Muscle of back (tissue), 11 donors: ENCODE data around the gene SF3A1. TPM values are rescaled to one million over a fixed set of nuclear protein-coding genes. Genes with fewer than 3 reads are reported as not detected.

Source experiments
- DNase-seq, 3 donors: peaks; one replicate each; pipeline versions ENCODE4 v3.0.0 to v3.0.0-alpha.2; 2013
- polyA plus RNA-seq, 10 donors: library from polyadenylated mRNA; unstranded; fragments of 120-200 nt; gene quantifications; one replicate each; pipeline ENCODE4 v1.2.1, GENCODE V29; 2013; ENCODE audit not compliant: insufficient read length in 10 of 10

Gene SF3A1
- polyA plus RNA-seq, 10 donors, result 63.8 to 95.9 (median 73.0) TPM

DNA sequence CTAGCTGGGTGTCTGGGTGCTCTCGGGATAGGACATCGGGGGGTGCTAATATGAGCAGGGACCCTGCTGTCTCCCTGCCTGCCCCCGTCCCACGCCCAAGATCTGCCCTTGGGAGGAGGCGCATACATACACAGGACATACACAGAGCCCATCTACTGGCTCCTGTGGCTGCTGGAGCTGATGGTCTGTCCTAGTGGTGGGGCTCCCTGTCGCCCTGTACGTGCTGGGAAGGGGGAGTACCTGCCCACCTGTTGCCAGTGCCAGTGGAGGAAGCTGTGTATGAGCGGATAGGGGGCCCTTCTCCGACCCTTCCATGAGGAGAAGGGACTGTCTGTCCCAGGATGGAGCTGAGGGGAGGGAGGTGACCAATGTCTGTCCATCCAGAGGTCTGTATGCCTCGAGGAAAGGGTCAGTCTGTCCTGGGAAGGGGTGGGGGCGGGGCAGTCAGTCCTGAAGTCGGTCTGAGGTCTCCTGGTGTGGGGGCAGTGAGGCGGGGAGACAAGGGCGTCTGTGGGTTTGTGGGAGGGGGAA lies 30.9 kb downstream of the SF3A1 start:
- DNase-seq, result no peak

DNA sequence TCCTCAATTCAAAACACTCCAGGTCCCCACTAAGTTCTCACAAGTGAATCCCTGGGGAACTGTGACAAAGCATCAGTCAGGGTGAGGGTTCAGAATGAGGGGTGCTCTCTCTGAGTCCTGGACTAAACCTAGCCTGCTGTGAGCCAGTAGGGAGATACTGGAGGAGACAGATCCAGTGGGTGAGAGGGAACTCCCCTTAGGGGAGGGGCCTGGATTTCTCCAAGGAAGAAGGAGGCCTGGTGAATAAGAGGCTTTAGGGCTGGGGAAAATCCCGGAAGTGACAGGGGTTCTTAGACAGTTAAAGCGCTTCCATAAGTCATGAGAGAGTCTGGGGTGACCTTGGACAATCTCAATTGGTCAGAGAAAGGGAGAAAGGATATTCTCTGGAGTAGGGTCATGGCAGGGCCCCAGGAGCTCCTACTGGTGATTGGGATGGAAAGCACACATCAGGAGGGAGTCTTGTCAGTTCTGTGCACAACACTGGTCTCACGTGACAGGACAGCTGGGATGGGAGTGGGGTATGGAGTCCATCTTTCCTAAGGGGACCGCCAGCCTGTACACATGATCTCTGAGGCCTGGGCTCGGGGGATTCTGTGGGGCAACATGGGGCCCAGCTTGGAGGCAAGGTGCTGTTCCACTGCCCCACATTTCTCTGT lies 31.5 kb downstream of the SF3A1 start:
- peak in 1 of 3 donors; percentile 44 for DNase-seq

DNA sequence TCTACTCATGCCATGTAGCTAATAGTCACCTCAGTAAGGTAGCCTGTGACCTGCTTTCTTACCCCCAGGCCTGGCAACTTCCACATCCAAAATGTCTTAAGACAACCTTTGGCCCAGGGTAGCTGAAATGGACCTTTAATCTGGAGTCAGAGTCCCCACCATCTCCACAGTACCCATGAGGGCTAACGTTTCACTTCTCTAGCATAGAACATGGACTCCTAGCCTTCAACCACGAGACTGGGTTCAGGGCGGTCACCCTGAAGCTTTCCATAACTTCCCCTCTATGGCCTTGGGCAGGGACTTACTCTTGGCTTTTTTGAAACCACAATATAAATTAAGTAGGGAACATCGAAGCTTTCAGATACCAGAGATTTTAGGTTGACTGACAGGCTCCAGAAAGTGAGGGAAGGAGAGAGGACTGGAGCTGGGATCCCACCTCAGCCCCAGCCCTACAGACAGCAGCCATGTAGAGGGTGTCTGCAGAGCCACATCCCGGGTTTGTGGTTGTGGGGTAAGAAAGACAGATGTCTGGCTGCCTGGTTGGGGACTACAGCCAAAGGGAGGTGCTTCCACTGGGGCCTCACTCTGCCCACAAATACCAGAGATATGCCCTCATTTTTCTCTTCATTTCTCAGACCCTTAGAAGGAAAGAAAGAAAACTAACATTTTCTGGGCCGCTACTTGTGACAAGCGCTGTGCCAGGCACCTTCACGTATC lies 32.5 kb downstream of the SF3A1 start:
- no peak for DNase-seq

DNA sequence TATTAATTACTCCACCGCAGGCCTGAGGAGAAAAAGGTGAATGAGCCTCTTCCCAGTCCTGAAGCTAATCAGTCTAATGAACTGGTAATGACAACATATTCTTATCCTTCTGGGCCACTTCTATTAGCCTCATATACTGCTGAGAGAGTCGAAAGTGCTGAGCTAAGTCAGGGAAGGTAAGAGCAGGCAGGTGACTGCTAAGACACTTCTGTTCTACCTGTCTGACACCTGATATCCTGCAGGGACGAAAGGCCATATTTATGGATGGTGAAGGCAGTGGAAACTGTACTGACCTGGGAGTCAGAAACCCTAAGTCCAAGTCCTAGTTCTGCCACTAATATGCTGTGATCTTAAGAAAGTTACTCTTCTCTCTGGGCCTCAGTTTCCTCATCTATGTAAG lies 33.4 kb downstream of the SF3A1 start:
- no peak for DNase-seq

DNA sequence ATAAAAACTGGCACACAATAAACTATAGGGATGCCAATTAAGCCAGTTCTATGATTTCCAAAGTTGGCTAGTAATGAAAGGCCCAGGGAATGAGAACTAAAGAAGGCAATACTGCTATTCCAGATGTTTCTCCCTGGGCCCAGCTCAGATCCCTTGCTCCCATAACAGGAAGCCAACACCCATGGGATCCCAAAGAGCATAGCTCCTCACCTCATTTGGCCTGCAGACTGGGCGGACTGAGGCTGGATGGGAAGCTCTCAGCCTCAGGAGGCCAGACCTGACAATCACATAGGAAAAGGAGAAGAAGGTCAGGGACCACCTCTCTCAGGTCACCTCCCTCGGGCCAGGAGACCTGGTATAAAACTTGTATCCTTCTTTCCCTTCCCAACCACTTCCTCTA lies 35.2 kb downstream of the SF3A1 start:
- no peak for DNase-seq

DNA sequence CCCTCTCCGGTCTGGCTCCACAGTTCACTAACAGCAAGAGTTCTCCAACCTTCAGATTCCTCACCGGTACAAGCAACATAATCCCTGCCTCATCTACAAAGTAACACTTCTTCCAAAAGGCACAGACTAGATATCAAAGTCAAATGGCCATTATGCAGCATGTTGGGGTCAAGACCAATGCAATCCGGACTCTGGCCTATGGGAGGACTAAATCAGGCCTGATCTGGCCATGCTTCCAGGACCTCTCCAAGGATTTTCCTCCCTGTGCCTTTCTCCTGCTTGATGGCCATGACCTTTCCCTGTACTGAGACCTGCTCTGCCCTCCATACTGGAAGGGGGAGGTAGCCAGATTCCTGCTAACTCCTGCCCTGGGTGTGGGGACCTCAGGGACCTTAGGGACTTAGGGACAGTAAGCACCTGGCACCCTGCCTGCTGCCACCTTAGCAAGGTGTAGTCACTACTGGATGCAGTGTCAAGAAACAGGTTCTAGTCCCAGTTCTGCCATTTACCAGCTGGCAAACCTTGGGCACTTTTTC lies 36.6 kb downstream of the SF3A1 start:
- DNase-seq, result no peak

DNA sequence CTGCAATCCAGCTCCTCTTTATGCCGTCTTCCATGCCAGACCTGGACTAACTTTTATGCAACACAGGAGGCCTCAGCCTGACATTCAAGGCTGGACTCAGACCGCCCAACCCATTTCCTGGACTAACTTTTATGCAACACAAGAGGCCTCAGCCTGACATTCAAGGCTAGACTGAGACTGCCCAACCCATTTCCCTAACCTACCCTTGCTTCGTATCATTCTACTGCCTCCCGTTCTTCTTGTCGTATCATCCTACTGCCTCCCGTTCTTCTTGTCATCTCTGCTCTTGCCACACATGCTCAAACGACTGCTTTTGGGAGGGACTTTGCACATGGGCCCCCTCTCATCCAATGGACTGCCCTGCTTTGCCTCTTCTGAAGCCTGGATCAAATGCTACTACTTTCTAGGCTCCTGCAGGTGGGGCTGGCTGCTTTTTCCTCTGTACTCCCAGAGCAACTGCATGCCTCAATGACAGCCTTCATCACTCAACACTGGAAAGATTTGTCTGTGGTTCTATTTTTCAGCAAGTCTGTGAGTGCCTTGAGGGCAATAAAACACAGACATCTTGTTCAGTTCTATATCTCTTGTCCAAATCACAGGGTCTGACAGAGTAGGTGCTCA lies 37.8 kb downstream of the SF3A1 start:
- no peak for DNase-seq

DNA sequence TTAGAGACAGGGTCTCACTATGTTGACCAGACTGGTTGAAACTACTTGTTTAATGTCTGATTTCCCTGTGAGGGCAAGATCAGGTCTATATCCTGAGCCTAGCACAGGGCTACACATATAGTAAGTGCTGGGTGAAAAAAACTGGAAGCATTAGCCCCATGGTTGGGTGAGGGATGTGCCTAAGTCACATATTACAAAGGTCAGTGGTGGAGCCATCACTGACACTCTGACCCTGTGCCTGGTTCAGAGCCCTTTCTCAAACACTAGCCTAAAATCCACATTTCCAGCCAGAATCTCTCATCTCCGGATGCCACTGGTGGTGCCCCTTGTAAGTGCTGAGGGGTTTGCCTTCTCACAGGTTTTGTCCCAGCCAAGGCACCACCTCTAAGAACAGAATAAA lies 38.9 kb downstream of the SF3A1 start:
- no peak for DNase-seq

DNA sequence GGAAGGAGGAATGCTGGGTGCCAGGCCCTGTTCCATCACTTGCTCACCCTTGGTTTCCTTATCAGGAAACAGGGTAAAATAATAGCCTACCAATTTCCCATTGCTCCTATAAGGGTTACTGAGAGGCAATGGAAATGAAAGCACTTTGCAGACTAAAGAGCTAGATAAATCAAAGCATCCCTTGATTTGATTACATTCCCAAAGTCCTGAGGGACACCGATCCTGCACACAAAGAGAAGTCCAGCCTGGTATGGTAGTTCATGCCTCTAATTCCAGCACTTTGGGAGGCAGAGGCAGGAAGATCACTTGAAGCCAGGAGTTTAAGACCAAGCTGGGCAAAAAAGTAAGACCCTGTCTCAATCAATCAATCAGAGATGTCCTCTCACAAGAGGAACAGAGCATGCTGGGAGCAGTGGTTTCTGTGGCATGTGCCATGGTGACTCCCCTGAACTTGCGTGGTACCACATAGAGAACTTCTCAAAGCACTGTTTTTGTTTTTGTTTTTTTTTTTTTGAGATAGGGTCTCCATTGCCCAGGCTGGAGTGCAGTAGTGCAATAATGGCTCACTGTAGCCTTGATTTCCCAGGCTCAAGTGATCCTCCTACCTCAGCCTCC lies 40.6 kb downstream of the SF3A1 start:
- no peak for DNase-seq

DNA sequence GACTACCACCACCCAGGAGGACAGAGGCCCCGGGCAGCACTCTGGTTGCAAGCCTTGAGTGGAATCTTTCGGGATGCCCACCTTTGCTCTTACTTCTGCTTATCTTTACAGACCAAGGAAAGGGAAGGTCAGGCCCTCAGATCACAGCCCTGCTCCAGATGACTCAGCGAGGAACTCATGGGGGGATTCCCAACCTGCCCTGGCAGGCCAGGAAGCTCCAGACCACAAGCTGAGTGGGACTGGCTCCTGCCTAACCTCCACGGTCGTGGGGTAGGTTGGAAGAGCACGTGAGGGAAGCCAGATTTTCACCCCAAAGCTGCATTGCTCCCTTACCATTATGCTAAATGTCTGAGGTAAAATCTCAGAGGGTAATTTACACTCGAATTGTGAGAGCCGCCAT lies 41.8 kb downstream of the SF3A1 start:
- DNase-seq, result no peak

DNA sequence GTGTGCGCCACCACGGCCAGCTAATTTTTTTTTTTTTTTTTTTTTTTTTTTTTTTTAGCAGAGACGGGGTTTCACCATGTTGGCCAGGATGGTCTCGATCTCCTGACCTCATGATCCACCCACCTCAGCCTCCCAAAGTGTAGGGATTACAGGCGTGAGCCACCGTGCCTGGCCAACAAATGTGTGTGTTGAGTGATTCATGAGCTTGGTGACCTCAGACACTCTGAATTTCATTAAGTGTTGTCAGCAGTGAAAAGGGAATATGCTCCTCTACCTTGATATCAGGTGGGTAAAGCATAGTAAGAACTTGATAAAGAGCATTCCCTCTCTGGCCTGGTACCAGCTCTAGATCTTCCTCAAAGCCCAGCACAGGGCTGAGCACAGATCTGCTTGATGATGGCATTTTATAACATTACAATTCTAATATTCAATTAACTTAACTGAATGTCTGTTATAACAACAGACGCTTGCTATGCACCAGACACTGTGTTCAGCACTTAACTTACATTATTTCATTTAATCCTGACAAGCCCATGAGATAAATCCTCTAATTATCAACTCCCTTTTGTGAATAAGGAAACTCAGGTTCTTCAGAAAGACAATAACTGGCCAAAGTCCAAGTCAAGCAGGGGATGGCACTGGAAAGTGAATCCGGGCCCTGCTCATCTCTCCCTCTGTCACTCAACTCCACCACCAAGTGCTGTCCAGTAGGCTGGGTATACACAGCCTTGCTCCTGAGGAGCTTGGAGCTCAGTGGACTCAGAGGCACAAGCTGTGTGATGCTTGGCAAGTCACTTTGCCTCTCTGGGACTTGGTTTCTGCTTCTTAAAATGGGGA lies 42.9 kb downstream of the SF3A1 start:
- no peak for DNase-seq

DNA sequence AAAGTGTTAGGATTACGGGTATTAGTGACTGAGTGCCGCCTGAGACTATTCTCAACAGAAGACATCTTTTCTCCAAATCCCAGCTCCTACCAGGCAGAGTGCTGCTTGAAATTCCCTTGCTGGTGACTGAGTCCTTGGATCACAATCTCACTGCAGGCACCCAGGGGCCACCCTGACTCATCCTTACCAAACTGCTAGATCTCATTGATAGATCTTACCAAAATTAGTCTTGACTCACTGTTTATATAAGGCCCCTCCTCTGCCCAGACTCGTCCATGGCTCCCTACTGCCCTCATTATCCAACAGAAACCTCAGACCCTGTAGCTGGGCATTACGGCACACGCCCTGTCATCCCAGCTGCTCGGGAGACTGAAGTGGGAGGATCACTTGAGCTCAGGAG lies 44.6 kb downstream of the SF3A1 start:
- no peak for DNase-seq

DNA sequence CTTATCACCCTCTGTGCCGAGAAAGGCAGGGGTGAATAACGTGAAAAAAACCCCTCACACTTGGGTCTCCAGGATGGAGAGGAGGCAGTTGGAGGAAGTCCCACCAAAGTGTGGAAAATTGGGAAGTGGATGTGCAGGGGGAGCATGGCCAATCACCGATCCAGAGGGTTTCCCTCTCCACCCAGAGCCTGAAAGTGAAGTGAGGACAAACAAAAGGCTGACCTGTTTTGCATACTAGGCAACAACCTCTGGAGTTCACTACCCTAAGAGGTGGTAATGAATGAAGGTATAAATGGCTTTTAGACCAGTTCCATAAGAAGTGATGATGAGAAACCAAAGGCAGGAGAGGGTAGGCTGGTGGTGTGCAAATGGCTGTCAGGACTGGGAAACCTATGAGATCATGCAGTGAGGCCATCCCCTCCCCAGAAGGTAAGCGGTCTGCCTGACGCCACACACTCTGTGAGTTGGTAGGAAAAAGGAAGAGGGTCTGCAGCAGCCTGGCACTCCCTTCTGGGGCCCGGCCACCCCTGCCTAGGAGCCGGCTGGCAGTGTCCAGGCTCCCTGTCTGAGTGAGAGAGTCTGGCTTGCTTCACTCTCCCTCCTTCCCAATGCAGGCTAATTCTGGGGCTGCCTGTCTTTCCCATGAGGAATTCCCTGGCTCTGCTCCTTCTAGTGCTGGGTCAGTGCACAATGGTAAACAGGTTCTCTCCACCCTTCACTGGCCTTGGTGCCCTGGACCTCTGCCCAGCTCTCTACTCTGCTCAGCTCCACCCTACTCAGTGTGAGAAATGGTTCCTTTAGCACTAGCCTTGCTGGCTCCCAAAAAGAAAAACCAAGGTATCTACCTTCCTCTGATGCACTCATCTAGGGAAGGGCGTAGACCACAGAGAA lies 45.6 kb downstream of the SF3A1 start:
- no peak for DNase-seq

DNA sequence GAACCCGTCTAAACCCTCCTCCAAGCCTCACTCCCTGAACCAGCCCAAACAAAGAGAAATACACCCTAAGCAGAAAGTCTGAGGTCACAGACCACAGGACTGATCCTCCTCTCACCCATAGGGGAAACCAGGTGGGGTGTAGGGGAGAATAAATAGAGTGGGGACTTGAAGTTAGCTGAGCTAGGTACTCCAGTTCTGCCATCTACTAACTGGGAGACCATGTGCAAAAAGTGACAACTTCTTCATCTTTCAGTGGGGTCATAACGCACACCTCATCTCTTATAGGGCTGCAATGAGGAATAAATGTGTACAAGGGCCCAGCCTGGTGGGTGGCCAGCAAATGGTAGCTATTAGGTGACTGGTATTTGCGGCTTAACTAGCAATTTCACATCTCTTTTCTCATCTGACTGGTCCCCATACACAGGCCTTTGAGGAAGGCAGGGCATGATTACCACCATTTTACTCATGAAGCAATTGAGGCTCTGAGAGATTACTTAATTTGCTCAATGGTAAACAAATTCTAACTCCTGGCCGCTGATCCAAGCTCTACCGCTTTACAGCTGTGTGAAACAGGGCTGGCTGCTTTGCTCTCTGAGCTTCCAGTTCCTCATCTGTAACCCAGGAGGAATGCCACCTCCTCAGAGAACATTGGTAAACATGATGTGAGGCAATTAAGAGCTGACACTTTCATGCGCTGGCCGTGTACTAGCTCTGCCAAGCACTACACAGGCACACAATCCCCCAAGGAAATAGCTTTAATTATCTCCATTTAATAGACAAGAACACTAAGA lies 46.5 kb downstream of the SF3A1 start:
- no peak for DNase-seq

DNA sequence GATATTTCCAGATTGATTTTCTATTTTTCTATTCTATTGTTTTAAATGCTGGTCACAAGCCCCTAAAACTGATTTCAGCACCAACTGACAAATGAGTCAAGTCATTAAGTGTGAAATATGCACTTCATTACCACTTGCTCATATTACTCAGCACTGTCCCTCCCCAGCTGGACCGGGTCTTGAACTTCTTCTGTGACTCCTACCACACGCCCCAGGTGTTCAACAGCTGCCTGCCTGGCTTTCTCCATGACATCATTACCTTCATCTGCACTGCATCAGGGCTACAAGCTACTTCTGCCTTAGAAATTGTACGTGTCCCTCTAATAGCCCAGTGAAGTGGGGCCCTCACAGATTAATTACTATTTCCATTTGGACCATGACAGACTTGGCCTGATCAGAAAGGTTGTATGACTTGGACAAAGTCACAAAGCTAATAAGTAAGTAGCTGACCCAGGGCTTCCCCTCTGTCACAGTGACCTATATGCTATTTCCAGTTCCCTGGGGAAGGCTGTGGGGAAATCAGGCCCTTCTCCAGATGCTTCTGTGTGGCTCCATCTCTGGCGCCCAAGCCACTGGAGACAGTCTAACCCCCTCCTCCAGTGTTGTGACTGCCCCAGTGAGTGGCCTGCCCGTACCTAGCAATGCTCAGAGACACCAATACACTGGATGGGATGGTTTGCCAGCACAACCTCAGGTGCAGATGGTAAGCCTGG lies 48.0 kb downstream of the SF3A1 start:
- no peak for DNase-seq

DNA sequence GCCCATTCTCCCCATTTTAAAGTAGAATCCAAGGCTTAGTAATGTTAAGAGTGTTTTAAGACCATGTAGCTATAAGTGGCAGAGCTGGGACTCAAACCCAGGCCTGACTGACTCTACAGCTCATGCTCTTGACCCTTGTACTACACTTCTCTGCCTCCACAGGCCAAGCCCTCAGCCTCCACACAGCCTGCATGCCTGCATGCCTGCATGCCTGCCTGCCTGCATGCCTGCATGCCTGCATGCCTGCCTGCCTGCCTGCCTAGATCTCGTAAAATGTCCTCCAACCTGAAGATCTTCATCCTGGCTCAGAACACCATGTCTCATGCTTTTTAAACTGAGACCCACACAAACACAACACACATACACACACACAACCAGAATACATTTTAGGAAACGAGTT lies 48.6 kb downstream of the SF3A1 start:
- DNase-seq, result no peak

DNA sequence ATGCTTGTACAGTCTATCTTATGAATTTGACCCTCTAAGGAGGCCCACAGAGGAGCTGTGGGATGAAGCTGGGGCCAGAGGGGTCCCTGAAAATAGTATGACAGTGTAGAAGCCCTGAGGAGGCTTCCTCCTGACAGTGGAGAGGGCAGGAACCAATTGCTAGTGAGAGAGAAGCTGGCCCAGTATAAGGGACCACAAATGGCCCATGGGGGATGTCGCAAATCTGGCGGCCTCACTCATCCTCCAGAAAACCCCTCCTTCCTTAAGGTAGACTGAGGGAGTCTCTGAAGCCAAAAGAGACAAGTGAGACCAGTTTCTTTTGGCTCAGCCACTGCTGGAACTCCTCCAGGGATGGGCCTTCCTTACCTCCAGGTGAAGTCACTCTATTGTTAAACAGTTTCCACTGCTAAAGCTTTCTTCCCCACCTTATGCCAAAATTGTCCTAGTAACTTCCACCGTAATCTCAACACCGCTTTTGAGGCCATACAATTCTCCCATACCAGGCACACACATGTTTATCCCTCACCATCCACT lies 49.6 kb downstream of the SF3A1 start:
- DNase-seq, result no peak

DNA sequence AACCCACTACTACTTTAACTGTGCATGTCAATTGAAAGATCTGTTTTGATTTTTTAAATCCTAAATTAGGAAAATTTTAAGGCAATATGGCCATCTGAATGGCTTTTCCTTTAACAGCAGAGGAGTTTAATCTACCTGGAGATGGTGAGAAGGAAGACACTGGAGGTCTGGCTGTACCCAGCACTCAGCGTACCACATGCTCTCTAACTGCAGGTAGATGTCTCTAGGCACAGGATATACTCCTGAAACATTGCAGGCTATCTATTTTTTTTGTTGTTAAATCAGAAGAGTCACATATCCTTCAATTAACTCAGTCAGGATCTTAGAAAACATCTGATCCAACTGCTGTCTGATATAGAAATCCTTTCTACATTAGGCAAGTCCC lies 50.1 kb downstream of the SF3A1 start:
- no peak for DNase-seq
